ENCODE data around the gene TMEM178A.
"Not testable (repeated sequence)": the region's sequence is repeated elsewhere in the genome, so short reads cannot be mapped to it uniquely, and the experiment has no call there.

TMEM178A gene

GRCh38 chr2:39636306-39636705 lies 29.4 kb upstream of the TMEM178A start:
- no peaks in the 10 kb centered on the region for H3K4me1 Mint-ChIP-seq (ENCODE audit: low read depth in 2 of 2)
- no peaks in the 10 kb centered on the region for H3K9me3 Mint-ChIP-seq
- no peak for ATAC-seq (replicated peaks)
- H3K4me3 Mint-ChIP-seq: no peak overlapping the region
- H3K36me3 Mint-ChIP-seq (ENCODE audit: insufficient read depth): no peaks in the 10 kb centered on the region
- no peak overlapping the region for H3K27ac Mint-ChIP-seq
- peaks cover 12 to 16% of the 10 kb centered on the region in 2 donors for H3K27me3 Mint-ChIP-seq
- no peak for DNase-seq

GRCh38 chr2:39638581-39638980 lies 27.1 kb upstream of the TMEM178A start:
- H3K4me3 Mint-ChIP-seq: no peak overlapping the region
- peaks cover 12 to 23% of the 10 kb centered on the region in 2 donors for H3K27me3 Mint-ChIP-seq
- H3K9me3 Mint-ChIP-seq: no peaks in the 10 kb centered on the region
- no peaks in the 10 kb centered on the region for H3K36me3 Mint-ChIP-seq (ENCODE audit: insufficient read depth)
- no peak for ATAC-seq (replicated peaks)
- H3K27ac Mint-ChIP-seq: no peak overlapping the region
- DNase-seq: no peak
- H3K4me1 Mint-ChIP-seq (ENCODE audit: low read depth in 2 of 2): no peaks in the 10 kb centered on the region

- H3K4me1 Mint-ChIP-seq (ENCODE audit: low read depth in 2 of 2): no peaks in the 10 kb centered on the region
- no peak overlapping the region for H3K4me3 Mint-ChIP-seq
- no peak for DNase-seq
- H3K9me3 Mint-ChIP-seq: no peaks in the 10 kb centered on the region
- H3K36me3 Mint-ChIP-seq (ENCODE audit: insufficient read depth): no peaks in the 10 kb centered on the region
- peaks cover 12 to 23% of the 10 kb centered on the region in 2 donors for H3K27me3 Mint-ChIP-seq
- ATAC-seq (replicated peaks): no peak
- H3K27ac Mint-ChIP-seq: no peak overlapping the region
These were observed 25.6 kb upstream of the TMEM178A start for GRCh38 chr2:39640107-39640506.

GRCh38 chr2:39640681-39641080 lies 25.0 kb upstream of the TMEM178A start:
- no peaks in the 10 kb centered on the region for H3K4me1 Mint-ChIP-seq (ENCODE audit: low read depth in 2 of 2)
- no peaks in the 10 kb centered on the region for H3K36me3 Mint-ChIP-seq (ENCODE audit: insufficient read depth)
- ATAC-seq (replicated peaks): no peak
- DNase-seq: no peak
- H3K9me3 Mint-ChIP-seq: no peaks in the 10 kb centered on the region
- H3K4me3 Mint-ChIP-seq: no peak overlapping the region
- no peak overlapping the region for H3K27ac Mint-ChIP-seq
- peaks cover 8 to 23% of the 10 kb centered on the region in 2 donors for H3K27me3 Mint-ChIP-seq

GRCh38 chr2:39641635-39642034 lies 24.1 kb upstream of the TMEM178A start:
- Mint-ChIP-seq H3K4me3 (no peak overlapping the region), H3K36me3 (ENCODE audit: insufficient read depth) (no peaks in the 10 kb centered on the region), H3K27me3 (peaks cover 0 to 18% of the 10 kb centered on the region in 2 donors), H3K4me1 (ENCODE audit: low read depth in 2 of 2) (no peaks in the 10 kb centered on the region), H3K9me3 (no peaks in the 10 kb centered on the region), H3K27ac (no peak overlapping the region)
- DNase-seq (no peak), ATAC-seq (replicated peaks) (no peak)

GRCh38 chr2:39642051-39642718 lies 23.5 kb upstream of the TMEM178A start:
- Mint-ChIP-seq H3K27ac (no peak overlapping the region), H3K27me3 (peaks cover 0 to 18% of the 10 kb centered on the region in 2 donors), H3K36me3 (ENCODE audit: insufficient read depth) (no peaks in the 10 kb centered on the region), H3K4me1 (ENCODE audit: low read depth in 2 of 2) (no peaks in the 10 kb centered on the region), H3K4me3 (no peak overlapping the region), H3K9me3 (no peaks in the 10 kb centered on the region)
- DNase-seq (no peak), ATAC-seq (replicated peaks) (no peak)

- Mint-ChIP-seq H3K27ac (no peak overlapping the region), H3K9me3 (no peaks in the 10 kb centered on the region), H3K36me3 (ENCODE audit: insufficient read depth) (no peaks in the 10 kb centered on the region), H3K4me1 (ENCODE audit: low read depth in 2 of 2) (no peaks in the 10 kb centered on the region), H3K4me3 (no peak overlapping the region), H3K27me3 (peaks cover 0 to 16% of the 10 kb centered on the region in 2 donors)
- ATAC-seq (replicated peaks) (no peak), DNase-seq (no peak)
These were observed 19.9 kb upstream of the TMEM178A start for GRCh38 chr2:39645826-39646225.

GRCh38 chr2:39646267-39646666 lies 19.4 kb upstream of the TMEM178A start:
- Mint-ChIP-seq H3K4me3 (no peak overlapping the region), H3K27me3 (peaks cover 0 to 12% of the 10 kb centered on the region in 2 donors), H3K9me3 (no peaks in the 10 kb centered on the region), H3K4me1 (ENCODE audit: low read depth in 2 of 2) (no peaks in the 10 kb centered on the region), H3K36me3 (ENCODE audit: insufficient read depth) (no peaks in the 10 kb centered on the region), H3K27ac (no peak overlapping the region)
- DNase-seq (no peak), ATAC-seq (replicated peaks) (no peak)

GRCh38 chr2:39647104-39647765 lies 18.5 kb upstream of the TMEM178A start:
- Mint-ChIP-seq H3K27ac (no peak overlapping the region), H3K27me3 (peaks cover 0 to 5% of the 10 kb centered on the region in 2 donors)

GRCh38 chr2:39648580-39648979 lies 17.1 kb upstream of the TMEM178A start:
- no peaks in the 10 kb centered on the region for H3K36me3 Mint-ChIP-seq (ENCODE audit: insufficient read depth)
- no peaks in the 10 kb centered on the region for H3K4me1 Mint-ChIP-seq (ENCODE audit: low read depth in 2 of 2)
- no peak overlapping the region for H3K4me3 Mint-ChIP-seq
- peaks cover 1 to 14% of the 10 kb centered on the region in 2 donors for H3K27me3 Mint-ChIP-seq
- H3K27ac Mint-ChIP-seq: no peak overlapping the region
- peaks cover 4 to 5% of the 10 kb centered on the region in 2 donors for H3K9me3 Mint-ChIP-seq
- DNase-seq (no peak), ATAC-seq (replicated peaks) (no peak)

More at GRCh38 chr2:39647104-39647765, 18.5 kb upstream of the TMEM178A start:
- Mint-ChIP-seq H3K9me3 (no peaks in the 10 kb centered on the region), H3K4me3 (no peak overlapping the region), H3K4me1 (ENCODE audit: low read depth in 2 of 2) (no peaks in the 10 kb centered on the region), H3K36me3 (ENCODE audit: insufficient read depth) (no peaks in the 10 kb centered on the region)
- DNase-seq (no peak), ATAC-seq (replicated peaks) (no peak)

GRCh38 chr2:39649511-39649910 lies 16.2 kb upstream of the TMEM178A start:
- no peaks in the 10 kb centered on the region for H3K4me1 Mint-ChIP-seq (ENCODE audit: low read depth in 2 of 2)
- H3K36me3 Mint-ChIP-seq (ENCODE audit: insufficient read depth): no peaks in the 10 kb centered on the region
- no peak overlapping the region for H3K4me3 Mint-ChIP-seq
- peaks cover 7 to 11% of the 10 kb centered on the region in 2 donors for H3K9me3 Mint-ChIP-seq
- ATAC-seq (replicated peaks) (no peak), DNase-seq (no peak)
- no peak overlapping the region for H3K27ac Mint-ChIP-seq
- H3K27me3 Mint-ChIP-seq: peaks cover 9 to 20% of the 10 kb centered on the region in 2 donors

GRCh38 chr2:39650468-39650867 lies 15.2 kb upstream of the TMEM178A start:
- H3K4me1 Mint-ChIP-seq (ENCODE audit: low read depth in 2 of 2): no peaks in the 10 kb centered on the region
- ATAC-seq (replicated peaks) (no peak), DNase-seq (no peak)
- H3K36me3 Mint-ChIP-seq (ENCODE audit: insufficient read depth): no peaks in the 10 kb centered on the region
- no peak overlapping the region for H3K4me3 Mint-ChIP-seq
- H3K9me3 Mint-ChIP-seq: peaks cover 7 to 11% of the 10 kb centered on the region in 2 donors
- no peak overlapping the region for H3K27ac Mint-ChIP-seq
- peaks cover 9 to 20% of the 10 kb centered on the region in 2 donors for H3K27me3 Mint-ChIP-seq

GRCh38 chr2:39656215-39656614 lies 9.5 kb upstream of the TMEM178A start:
- H3K27ac Mint-ChIP-seq; DNase-seq; H3K36me3 Mint-ChIP-seq (ENCODE audit: insufficient read depth); H3K4me3 Mint-ChIP-seq; H3K4me1 Mint-ChIP-seq (ENCODE audit: low read depth in 2 of 2); ATAC-seq (replicated peaks): not testable (repeated sequence)
- Mint-ChIP-seq H3K9me3 (peaks cover 7 to 11% of the 10 kb centered on the region in 2 donors), H3K27me3 (peaks cover 26 to 28% of the 10 kb centered on the region in 2 donors)

GRCh38 chr2:39657287-39657937 lies 8.3 kb upstream of the TMEM178A start:
- DNase-seq (no peak), ATAC-seq (replicated peaks) (no peak)
- Mint-ChIP-seq H3K4me3 (no peak overlapping the region), H3K27me3 (peaks cover 28 to 33% of the 10 kb centered on the region in 2 donors), H3K36me3 (ENCODE audit: insufficient read depth) (no peaks in the 10 kb centered on the region), H3K9me3 (peaks cover 7 to 11% of the 10 kb centered on the region in 2 donors), H3K27ac (no peak overlapping the region), H3K4me1 (ENCODE audit: low read depth in 2 of 2) (no peaks in the 10 kb centered on the region)

All from effector memory CD8-positive, alpha-beta T cell (primary cell).